ENCODE measurements around the gene HPSE2.
A peak's percentile ranks its signal among the peaks of the same experiment; 100 is the strongest.

The HPSE2 gene

GRCh38 chr10:98424295-98425254 is 811.1 kb downstream of the HPSE2 start:
- H3K4me3 Mint-ChIP-seq = no peak overlapping the region
- no peaks in the 10 kb centered on the region for H3K4me1 Mint-ChIP-seq (ENCODE audit: low read depth)
- H3K9me3 Mint-ChIP-seq = no peaks in the 10 kb centered on the region
- peaks cover 19% of the 10 kb centered on the region for H3K36me3 Mint-ChIP-seq (ENCODE audit: low read depth)
- H3K27ac Mint-ChIP-seq = no peak overlapping the region
- H3K27me3 Mint-ChIP-seq = no peaks in the 10 kb centered on the region

DNA sequence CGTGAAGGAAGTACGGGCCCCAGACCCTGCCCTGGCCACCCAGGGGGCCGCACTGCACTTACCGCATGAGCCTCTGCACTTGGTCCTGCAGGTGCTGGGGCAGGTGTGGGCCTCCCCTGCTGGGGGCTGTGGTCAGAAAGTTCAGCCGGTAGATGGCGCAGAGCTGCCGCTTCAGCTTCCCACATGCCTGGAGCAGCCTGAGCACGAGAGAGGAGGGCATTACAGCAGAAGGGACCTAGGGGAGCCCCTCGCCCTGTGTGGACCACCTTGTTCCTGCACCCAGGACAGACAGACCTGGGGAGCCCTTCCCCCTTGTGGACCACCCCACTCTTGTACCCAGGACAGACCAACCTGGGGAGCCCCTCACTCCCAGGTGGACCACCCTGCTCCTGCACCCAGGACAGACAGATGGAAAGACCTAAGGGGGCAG is 811.9 kb downstream of the HPSE2 start:
- Mint-ChIP-seq H3K4me1 (ENCODE audit: low read depth) (no peaks in the 10 kb centered on the region), H3K4me3 (no peak overlapping the region), H3K27ac (no peak overlapping the region), H3K27me3 (no peaks in the 10 kb centered on the region), H3K36me3 (ENCODE audit: low read depth) (peaks cover 19% of the 10 kb centered on the region), H3K9me3 (no peaks in the 10 kb centered on the region)

- no peaks in the 10 kb centered on the region for H3K27me3 Mint-ChIP-seq
- H3K36me3 Mint-ChIP-seq (ENCODE audit: low read depth) = peaks cover 19% of the 10 kb centered on the region
- no peak overlapping the region for H3K4me3 Mint-ChIP-seq
- no peaks in the 10 kb centered on the region for H3K4me1 Mint-ChIP-seq (ENCODE audit: low read depth)
- no peaks in the 10 kb centered on the region for H3K9me3 Mint-ChIP-seq
- H3K27ac Mint-ChIP-seq = no peak overlapping the region
Observed at GRCh38 chr10:98422182-98422581, 813.5 kb downstream of the HPSE2 start.

DNA sequence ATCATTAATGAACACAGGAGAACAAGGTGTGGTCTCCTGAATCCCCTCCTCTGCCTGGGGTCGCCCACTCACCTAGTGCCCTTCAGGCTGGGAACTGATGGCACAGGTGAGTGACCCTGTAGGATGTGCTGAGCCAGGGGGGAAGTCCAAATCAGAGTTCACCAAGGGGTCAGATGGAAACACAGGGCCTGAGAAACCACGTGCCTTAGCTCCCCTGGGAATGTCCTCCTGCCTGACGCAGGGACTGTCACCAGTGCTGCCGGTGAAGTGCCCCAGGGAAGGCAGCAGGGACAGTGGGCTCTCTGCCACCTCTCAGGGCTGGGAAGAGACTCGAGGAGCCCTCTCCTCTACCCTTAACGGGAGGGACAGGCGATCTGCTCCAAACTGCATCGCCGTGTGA is 814.9 kb downstream of the HPSE2 start:
- H3K27me3 Mint-ChIP-seq = no peaks in the 10 kb centered on the region
- H3K36me3 Mint-ChIP-seq (ENCODE audit: low read depth) = peaks cover 19% of the 10 kb centered on the region
- H3K4me3 Mint-ChIP-seq = no peak overlapping the region
- H3K4me1 Mint-ChIP-seq (ENCODE audit: low read depth) = no peaks in the 10 kb centered on the region
- no peaks in the 10 kb centered on the region for H3K9me3 Mint-ChIP-seq
- no peak overlapping the region for H3K27ac Mint-ChIP-seq

- Mint-ChIP-seq H3K36me3 (ENCODE audit: low read depth) (peaks cover 19% of the 10 kb centered on the region), H3K4me1 (ENCODE audit: low read depth) (peaks cover 4% of the 10 kb centered on the region), H3K27ac (no peak overlapping the region)
Observed at GRCh38 chr10:98419469-98420261, 816.0 kb downstream of the HPSE2 start.

DNA sequence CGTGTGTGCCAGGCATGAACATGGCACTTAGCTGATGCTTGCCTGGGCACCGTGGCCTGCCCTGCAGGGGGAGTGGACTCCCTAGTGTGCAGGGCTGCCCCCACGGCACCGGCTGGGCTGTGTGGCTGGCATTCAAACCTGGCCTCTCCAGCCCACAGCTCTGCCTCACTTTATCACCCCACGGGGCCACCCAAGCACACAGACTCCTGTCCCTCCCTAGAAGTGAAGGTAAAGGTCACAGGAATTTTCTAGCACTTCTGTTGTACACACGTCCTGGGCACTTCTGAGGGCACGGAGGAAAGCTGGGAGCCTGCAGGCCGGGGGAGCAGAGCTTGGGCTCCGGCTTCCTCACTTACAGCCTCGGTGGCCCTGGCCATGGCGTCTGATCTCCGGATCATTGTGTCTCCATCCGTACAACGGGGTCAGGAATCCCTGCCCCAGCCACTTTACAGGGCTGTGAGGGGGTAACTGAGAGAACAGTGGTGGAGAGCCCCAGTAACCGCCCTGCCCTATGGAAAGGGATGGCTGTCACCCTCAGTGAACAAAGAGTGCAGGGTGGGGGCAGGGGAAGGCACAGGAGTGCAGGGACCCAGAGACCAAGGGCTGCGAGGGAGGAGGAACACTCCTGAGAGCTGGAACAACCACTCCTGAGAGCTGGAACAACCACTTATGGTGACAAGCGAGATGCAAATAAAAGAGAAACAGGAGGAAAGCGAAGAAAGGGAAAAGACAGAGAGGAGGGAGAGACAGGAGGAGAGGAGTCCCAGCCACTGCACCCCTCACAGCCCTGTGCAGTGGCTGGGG is 816.8 kb downstream of the HPSE2 start:
- H3K27ac Mint-ChIP-seq = no peak overlapping the region
- H3K27me3 Mint-ChIP-seq = no peaks in the 10 kb centered on the region
- H3K36me3 Mint-ChIP-seq (ENCODE audit: low read depth) = peaks cover 19% of the 10 kb centered on the region
- H3K4me1 Mint-ChIP-seq (ENCODE audit: low read depth) = peaks cover 12% of the 10 kb centered on the region
- H3K4me3 Mint-ChIP-seq = no peak overlapping the region
- no peaks in the 10 kb centered on the region for H3K9me3 Mint-ChIP-seq

More at GRCh38 chr10:98419469-98420261, 816.0 kb downstream of the HPSE2 start:
- H3K27me3 Mint-ChIP-seq = no peaks in the 10 kb centered on the region
- H3K9me3 Mint-ChIP-seq = no peaks in the 10 kb centered on the region
- H3K4me3 Mint-ChIP-seq = no peak overlapping the region

DNA sequence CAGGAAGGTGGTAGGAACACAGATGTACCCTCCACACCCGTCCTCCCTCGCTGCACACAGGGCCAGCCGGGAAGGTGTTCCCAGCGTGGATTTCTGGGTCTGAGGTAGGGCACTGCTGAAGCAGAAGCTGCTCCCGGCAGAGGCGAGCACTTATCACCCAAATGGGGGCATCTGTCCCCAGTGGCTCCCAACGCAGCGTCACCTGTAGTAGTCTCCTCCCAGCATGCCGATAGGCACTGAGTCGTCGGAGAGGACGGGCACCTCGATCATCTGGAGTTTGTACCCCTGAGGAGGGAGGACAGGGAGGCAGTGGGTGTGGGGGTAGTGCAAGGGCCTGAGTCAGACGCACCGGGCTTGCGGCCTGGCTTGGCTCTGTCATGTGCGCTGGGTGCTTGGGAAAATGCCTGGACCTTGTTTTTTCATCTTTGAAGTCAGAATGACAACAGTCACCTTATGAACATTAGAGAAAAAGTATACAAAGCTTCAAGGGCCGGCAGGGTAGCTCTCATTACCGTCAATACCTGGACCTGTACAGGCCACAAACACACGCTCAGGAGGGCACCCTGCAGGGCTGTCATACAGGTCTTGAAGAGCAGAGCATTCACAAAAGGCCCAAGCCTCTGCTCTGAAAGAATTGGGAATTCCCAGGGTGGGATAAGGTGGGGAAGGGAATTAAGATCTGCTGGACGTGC is 817.5 kb downstream of the HPSE2 start:
- H3K4me1 Mint-ChIP-seq (ENCODE audit: low read depth) = peaks cover 12% of the 10 kb centered on the region
- peaks cover 19% of the 10 kb centered on the region for H3K36me3 Mint-ChIP-seq (ENCODE audit: low read depth)

GRCh38 chr10:98417481-98417959 is 818.1 kb downstream of the HPSE2 start:
- Mint-ChIP-seq H3K9me3 (no peaks in the 10 kb centered on the region), H3K27me3 (no peaks in the 10 kb centered on the region), H3K36me3 (ENCODE audit: low read depth) (peaks cover 15% of the 10 kb centered on the region), H3K27ac (no peak overlapping the region), H3K4me3 (no peak overlapping the region), H3K4me1 (ENCODE audit: low read depth) (peaks cover 12% of the 10 kb centered on the region)

More for the DNA sequence above, 817.5 kb downstream of the HPSE2 start:
- Mint-ChIP-seq H3K27me3 (no peaks in the 10 kb centered on the region), H3K4me3 (no peak overlapping the region), H3K9me3 (no peaks in the 10 kb centered on the region), H3K27ac (no peak overlapping the region)

DNA sequence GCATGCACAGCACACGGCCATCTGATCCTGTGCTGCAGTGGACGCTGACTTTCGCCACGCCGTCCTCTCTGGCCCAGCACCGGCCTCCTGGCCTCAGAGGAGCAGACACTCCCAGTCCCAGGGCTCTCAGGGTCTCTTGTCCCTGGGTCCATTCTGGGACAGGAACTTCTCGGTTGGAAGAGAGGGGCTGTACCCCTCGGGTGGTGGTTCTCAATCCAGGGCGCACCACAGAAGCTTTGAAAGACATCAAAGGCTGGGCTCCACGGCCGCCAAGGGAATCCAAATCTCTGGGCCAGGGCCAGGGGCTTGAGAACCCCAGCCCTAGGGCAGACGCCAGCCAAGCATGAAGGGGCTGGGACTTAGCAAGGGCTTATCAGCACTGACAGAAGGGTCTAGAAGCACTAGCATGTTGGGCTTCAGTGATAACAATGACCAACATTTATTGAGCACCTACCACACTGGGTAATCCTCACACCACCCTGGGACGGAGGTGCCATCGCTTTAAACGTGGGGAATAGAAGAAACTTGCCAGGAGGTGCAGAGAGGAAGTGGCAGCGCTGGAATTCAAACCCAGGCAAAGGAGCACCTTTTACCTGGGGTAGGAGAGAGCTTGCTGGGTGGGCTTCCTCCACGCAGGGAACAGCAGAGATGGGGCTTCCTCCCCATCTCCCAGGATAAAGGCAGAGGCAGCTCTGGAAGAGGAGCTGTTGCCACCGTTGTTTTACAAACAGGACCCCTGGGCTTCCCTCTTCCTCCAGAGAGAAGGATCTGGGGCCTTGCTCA is 818.9 kb downstream of the HPSE2 start:
- Mint-ChIP-seq H3K4me1 (ENCODE audit: low read depth) (peaks cover 12% of the 10 kb centered on the region), H3K36me3 (ENCODE audit: low read depth) (peaks cover 13% of the 10 kb centered on the region), H3K4me3 (no peak overlapping the region), H3K27ac (no peak overlapping the region), H3K27me3 (no peaks in the 10 kb centered on the region), H3K9me3 (no peaks in the 10 kb centered on the region)

- peaks cover 12% of the 10 kb centered on the region for H3K4me1 Mint-ChIP-seq (ENCODE audit: low read depth)
- no peak overlapping the region for H3K27ac Mint-ChIP-seq
- peaks cover 5% of the 10 kb centered on the region for H3K36me3 Mint-ChIP-seq (ENCODE audit: low read depth)
- H3K4me3 Mint-ChIP-seq = no peak overlapping the region
- no peaks in the 10 kb centered on the region for H3K9me3 Mint-ChIP-seq
- no peaks in the 10 kb centered on the region for H3K27me3 Mint-ChIP-seq
Observed at GRCh38 chr10:98415731-98416119, 819.9 kb downstream of the HPSE2 start.

- no peaks in the 10 kb centered on the region for H3K27me3 Mint-ChIP-seq
- peaks cover 5% of the 10 kb centered on the region for H3K36me3 Mint-ChIP-seq (ENCODE audit: low read depth)
- peak within 1 kb of the TSS; percentile 74 for H3K27ac Mint-ChIP-seq
- no peaks in the 10 kb centered on the region for H3K9me3 Mint-ChIP-seq
- H3K4me3 Mint-ChIP-seq = peak within 1 kb of the TSS; percentile 80
- peaks cover 12% of the 10 kb centered on the region for H3K4me1 Mint-ChIP-seq (ENCODE audit: low read depth)
Observed at GRCh38 chr10:98414932-98415730, 820.5 kb downstream of the HPSE2 start, which contains the start of gene PYROXD2. PYROXD2 (minus strand) TSS chr10:98415182; CDS start chr10:98415135, 47 bp downstream.

- no peaks in the 10 kb centered on the region for H3K9me3 Mint-ChIP-seq
- peak overlapping the region; percentile 74 for H3K27ac Mint-ChIP-seq
- peak overlapping the region; percentile 80 for H3K4me3 Mint-ChIP-seq
Observed at GRCh38 chr10:98414578-98414931, 821.1 kb downstream of the HPSE2 start.

GRCh38 chr10:98411768-98412167 is 823.9 kb downstream of the HPSE2 start:
- H3K4me1 Mint-ChIP-seq (ENCODE audit: low read depth) = peaks cover 12% of the 10 kb centered on the region
- H3K4me3 Mint-ChIP-seq = no peak overlapping the region
- H3K9me3 Mint-ChIP-seq = no peaks in the 10 kb centered on the region
- no peak overlapping the region for H3K27ac Mint-ChIP-seq
- no peaks in the 10 kb centered on the region for H3K36me3 Mint-ChIP-seq (ENCODE audit: low read depth)
- H3K27me3 Mint-ChIP-seq = no peaks in the 10 kb centered on the region

More at GRCh38 chr10:98414578-98414931, 821.1 kb downstream of the HPSE2 start:
- Mint-ChIP-seq H3K4me1 (ENCODE audit: low read depth) (peaks cover 12% of the 10 kb centered on the region), H3K27me3 (no peaks in the 10 kb centered on the region), H3K36me3 (ENCODE audit: low read depth) (peaks cover under 1% of the 10 kb centered on the region)

Data from stimulated activated naive CD8-positive, alpha-beta T cell treated with anti-CD3 and anti-CD28 coated beads, Interleukin-15, Interleukin-2, amounts not matched to agents 100 ng/mL and 50 ng/mL, for 24 hours (primary cell).